ENCODE results near the gene BANP.
"Not testable (repeated sequence)": the region's sequence is repeated elsewhere in the genome, so short reads cannot be mapped to it uniquely, and the experiment has no call there.

The BANP gene

DNA sequence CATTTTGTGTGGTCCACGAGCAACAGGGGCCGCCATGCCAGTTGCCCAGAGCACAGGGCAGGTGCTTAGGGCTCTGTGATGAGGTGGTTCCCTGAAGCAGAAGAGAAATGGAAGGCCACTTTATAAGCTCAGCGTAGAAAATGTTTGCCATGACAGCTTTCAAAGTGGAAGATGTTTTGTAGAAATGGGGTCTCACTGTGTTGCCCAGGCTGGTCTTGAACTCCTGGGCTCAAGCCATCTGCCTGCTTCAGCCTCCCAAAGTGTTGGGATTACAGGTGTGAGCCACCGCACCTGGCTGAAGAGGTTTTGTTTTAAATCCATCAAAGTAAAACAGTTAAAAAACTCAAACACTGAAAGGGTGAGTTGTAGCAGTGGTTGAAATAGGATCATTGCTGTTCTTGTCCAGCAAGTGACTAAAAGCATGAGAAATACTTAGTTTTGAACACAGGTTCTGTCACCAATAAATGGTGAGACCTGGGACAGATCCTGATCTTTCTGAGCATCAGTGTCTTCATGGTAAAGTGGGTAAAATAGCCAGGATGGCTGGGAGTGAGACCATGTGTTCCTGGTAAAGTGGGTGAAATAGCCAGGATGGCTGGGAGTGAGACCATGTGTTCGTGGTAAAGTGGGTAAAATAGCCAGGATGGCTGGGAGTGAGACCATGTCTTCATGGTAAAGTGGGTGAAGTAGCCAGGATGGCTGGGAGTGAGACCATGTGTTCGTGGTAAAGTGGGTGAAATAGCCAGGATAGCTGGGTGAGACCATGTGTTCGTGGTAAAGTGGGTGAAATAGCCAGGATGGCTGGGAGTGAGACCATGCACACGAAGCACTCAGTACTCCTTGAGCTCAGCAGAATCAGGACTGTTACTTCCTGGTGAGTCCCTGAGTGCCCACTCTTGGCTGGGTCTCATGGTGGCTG is 46.0 kb downstream of the BANP start:
- DNase-seq, result no peak

DNA sequence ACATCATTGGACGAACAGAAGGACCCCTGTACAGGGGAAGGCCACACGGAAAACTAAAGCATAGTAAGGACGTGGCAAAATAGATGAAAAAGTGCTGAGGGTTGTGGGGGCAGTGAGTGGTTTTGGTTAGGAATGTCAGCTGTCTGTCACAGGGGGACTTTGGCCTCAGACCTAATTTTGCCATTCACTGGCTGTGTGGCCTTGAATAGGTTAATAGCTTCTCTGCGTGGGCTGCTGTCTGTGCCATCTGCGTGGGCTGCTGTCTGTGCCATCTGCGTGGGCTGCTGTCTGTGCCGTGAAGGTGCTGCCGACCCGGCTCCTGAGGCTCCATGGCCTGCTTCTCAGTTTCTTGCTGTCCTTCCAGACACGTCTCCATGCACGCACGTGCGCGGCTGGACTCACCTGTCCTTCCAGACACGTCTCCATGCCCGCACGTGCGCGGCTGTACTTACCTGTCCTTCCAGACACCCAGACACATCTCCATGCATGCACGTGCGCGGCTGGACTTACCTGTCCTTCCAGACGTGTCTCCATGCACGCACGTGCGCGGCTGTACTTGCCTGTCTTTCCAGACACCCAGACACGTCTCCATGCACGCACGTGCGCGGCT is 47.1 kb downstream of the BANP start:
- not testable (repeated sequence) for DNase-seq

DNA sequence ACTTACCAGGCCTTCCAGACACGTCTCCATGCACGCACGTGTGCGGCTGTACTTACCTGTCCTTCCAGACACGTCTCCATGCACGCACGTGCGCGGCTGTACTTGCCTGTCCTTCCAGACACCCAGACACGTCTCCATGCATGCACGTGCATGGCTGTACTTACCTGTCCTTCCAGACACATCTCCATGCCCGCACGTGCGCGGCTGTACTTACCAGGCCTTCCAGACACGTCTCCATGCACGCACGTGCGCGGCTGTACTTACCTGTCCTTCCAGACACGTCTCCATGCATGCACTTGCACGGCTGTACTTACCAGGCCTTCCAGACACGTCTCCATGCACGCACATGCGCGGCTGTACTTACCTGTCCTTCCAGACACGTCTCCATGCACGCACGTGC is 47.8 kb downstream of the BANP start:
- not testable (repeated sequence) for DNase-seq

DNA sequence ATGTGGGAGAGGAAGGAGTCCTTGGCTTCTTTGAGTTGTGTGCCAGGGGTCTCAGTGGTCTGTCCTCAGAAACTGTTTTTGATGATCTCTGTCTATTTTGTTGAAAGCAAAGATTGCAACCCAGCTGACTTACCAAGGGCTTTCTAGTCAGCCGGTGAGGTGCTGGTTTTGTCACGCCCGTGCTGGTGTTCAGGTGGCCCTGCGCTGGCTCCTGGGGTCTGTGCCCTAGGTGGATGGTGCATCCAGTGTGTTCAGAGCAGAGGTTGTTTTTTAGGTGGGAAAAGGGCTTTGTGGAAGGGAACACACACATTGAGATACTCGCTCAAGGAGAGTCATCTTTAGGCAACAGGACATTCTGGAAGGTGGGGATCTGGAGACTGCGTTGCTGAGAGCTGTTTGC is 51.0 kb downstream of the BANP start:
- no peak for DNase-seq

DNA sequence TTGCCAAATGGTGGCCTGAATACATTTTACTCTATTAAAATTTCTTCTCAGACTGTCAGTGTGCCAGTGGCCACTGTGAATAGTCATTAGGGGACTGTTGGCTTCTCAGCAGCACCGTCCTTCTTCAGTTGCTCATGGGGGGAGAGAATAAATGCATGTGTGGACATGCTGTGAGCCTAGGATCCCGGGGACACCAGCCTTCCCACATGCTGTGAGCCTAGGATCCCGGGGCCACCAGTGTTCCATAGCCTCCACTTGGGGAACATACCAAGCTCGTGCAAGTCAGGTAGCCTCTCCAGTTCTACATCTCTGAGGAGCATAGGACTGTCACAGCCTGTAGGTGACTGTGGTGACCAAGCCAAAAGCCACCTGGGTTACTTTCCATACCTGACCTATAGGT is 51.5 kb downstream of the BANP start:
- no peak for DNase-seq

DNA sequence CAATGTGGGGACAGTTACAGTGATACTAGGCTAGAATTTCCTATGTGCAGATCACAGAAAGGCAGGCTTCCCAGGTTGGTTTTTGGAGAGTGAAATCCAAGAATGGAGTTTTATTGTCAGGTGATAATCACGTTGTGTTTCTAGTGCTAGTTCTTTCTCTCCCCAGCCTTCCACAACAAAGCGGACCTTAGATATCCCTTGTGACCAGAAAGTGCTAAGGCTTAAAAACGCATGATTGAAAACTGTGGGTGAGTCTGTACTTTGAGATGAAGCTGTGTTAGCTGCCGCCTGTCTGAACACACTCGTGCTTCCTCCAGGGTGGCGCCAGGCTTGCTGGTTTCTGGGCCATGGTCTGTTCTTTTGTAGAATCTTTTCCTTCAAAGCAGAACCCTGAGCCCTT is 52.1 kb downstream of the BANP start:
- no peak for DNase-seq

DNA sequence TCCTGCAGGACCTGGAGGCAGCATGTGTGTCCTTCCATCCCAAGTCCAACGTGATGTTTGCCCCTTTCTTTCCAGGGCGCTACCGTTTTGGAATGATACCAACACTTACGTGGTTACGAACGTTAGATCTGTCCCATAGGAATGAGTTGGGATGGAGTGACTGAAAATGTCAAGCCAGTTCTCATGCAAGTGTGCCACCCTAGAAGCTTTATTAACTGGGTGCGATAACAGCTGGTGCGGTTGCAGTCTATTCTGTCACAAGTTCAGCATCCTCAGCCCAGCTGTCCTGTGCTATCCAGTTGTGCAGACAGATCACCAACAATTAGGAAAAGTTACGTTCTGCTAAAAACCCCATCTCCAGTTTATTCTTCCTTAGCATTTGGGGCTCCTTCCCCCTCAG is 52.5 kb downstream of the BANP start:
- no peak for DNase-seq

DNA sequence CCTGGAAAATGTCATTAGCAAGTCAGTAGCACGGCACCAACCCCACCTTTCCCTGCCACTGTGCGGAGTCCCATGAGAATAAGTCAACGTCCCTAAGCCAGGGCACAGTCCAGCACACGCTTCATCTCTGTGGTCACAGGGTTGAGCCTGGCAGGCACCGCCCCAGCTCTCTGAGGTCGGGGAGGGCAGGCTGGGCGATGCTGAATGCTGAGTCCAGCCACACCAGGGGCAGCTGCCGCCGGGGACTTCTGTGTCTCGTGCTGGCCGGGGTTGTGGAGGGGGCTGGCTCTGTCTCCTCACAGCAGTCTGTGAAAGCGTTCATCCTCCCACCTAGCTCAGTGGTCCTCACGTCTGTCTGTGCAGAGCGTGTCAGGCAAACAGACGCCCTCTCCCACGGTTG is 53.2 kb downstream of the BANP start:
- no peak for DNase-seq

DNA sequence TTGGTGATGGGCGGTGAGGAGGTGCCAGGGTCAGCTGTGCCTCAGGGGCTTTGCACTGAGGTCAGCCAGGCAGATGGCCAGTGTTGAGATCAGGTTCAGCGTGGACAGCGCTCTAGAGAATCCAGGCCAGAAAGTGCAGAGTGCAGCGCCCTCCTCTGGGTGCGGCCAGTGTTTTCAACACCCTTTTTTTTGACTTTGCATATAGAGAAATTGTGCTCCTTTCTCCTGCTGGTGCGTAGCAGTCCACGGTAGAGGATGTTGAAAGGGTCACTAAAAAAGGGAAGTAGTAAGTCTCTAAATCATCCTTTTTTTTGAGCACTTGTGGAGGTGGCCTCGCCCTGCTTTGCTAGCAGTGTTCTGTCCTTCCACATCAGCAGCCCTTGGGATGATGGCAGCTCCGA is 53.9 kb downstream of the BANP start:
- no peak for DNase-seq

DNA sequence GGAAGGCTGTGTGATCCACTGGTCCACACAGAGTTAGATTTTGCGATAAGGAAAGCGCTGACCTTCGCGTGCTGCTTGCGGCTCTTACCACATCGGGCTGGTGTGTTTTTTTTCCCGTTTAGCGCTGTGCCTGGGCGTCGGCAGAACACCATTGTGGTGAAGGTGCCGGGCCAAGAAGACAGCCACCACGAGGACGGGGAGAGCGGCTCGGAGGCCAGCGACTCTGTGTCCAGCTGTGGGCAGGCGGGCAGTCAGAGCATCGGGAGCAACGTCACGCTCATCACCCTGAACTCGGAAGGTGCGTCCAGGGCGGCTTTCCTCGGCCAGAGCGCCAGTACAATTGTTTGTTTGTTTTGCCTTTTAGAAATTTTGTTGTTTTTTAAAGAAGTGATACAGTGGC is 54.7 kb downstream of the BANP start:
- DNase-seq, result no peak

DNA sequence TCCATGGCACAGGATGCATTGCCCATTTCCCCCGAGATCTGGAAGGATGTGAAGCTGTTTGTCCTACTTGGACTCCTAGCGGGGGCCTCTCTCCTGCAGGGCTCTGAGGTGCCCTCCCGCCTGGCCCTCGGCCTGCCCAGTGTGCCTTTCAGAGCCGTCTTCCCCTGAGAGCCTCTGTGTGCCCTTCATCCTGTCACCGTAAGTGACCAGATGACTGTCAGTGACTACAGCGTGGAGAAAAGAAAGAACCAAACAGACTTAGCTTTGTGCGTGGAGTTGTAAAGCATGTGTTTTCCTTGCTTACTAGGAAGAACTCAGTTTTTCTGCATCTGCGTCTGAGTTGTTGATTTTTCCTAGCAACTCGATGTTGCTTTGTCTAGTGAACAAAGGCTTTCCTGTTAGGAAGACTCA is 56.1 kb downstream of the BANP start:
- DNase-seq, result no peak

DNA sequence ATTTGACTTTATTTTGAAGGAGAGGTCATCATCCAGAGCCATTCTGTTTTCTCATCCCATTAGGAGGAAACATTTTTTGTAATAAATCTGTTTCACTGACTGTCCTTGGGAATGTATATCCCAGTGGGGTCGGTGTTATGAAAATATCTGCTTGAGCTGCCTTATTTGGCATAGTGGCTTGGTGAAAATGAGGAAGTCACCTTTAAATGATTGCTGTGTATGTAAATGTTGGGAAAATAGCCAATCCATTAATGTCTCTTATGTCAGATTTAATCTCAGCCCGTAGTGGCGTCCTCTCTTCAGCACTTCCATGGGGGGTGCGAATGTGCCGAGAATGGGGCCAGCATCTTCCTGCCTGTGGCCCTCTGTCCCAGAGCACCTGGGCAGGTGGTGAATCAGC is 57.6 kb downstream of the BANP start:
- no peak for DNase-seq

DNA sequence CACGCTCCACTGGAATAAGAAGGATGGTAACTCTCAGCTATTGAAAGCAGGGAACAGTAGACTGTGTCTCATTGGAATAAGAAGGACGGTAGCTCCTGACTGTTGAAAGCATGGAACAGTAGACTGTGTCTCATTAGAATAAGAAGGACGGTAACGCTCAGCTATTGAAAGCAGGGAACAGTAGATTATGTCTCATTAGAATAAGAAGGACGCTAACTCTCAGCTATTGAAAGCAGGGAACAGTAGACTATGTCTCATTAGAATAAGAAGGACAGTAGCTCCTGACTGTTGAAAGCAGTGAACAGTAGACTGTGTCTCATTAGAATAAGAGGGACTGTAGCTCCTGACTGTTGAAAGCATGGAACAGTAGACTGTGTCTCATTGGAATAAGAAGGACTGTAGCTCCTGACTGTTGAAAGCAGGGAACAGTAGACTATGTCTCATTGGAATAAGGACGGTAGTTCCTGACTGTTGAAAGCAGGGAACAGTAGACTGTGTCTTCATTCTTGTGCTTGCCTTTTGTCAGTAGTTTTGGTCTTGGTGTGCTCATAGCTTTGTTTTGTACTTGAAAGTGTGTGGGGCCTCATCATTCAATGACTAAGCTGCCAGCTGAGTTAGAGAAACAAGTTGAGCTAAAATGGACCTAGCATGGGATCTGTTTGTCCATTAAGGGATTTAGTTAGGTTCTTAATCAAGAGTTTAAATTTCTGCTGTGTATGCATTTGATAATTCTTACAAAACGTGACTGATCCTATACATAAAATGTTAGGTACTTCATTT is 58.5 kb downstream of the BANP start:
- no peak for DNase-seq

DNA sequence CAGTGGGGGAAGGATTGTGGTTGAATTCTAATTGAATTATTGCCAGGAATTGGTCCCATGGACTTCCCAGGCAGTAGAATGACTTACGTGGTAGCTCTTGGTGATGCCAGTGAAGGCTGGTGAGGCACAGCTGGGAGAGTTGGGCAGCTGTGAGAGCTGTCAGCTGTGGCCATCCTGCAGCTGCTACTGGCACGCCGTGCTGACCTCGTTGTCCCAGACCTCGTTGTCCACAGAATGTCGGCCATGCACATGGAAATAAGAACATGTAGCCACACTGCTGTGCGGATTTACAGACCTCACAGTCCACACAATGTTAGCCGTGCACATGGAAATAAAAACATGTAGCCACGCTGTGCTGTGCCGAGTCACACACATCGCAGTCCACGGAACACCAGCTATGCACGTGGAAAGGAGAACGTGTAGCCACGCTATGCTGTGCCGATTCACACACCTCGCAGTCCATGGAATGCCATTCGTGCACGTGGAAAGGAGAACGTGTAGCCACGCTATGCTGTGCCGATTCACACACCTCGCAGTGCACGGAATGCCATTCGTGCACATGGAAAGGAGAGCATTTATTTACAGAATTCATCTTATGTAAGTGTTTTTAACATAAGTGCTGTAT is 59.2 kb downstream of the BANP start:
- no peak for DNase-seq

DNA sequence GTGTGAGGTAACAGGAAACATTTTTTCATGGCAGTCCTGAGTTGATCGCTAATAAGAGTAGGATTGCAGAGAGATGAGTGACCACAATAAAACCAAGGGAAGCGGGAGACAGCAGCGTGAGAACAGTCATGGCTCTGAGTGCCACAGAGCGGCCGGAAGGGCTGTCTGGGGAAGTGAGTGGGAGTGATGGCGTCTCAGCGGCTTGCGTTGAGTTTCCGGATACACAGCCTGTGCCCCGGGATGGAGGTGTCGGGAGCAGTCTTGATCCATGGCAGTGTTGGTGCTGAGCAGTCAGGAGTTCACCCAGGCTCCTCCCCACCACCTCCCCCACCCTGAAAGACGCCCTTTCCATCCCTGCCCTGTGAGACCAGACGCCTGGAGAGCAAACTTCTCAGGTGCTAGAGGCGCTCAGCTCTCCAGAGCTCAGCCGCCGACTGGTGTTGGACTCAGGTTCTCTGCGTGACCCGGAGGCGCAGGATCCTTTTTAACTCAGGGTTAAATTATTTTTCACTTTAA is 59.8 kb downstream of the BANP start:
- DNase-seq, result no peak

DNA sequence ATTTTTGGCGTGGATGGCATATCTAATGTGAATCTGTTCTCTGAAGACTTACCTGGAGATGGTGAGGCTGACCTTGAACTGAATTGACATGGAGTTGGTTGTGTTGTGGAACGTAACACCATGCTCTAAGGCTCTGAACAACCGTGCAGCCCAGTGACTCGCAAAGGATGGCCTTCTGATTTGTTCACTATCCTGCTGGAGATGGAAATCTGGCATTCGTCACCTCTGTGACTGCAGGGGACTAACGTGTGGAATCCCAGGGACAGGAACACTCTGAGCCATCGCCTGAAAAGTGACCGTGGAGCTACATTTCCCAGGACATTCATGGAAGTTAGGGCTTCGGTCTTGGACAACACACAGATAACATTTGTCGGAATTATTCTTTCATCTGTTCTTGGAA is 61.1 kb downstream of the BANP start:
- no peak for DNase-seq

DNA sequence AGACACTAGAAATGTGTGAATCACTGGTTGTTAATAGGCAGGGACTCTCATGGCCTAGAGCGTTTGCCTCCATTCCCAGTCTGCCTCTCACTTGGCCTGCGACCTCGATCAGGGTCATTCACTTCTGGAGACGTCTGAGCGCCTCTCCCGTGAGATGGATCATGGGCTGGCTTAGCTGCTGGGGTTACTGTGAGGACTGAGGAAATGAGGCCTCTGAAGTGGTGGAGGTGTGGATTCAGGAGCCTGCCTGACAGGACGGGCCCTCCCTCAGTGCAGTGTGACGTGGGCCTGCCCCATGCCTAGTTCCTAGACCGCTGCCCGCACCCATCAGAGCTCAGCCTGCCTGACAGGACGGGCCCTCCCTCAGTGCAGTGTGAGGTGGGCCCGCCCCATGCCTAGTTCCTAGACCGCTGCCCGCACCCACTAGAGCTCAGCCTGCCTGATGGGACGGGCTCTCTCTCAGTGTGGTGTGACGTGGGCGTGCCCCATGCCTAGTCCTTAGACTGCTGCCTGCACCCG is 61.9 kb downstream of the BANP start:
- no peak for DNase-seq

DNA sequence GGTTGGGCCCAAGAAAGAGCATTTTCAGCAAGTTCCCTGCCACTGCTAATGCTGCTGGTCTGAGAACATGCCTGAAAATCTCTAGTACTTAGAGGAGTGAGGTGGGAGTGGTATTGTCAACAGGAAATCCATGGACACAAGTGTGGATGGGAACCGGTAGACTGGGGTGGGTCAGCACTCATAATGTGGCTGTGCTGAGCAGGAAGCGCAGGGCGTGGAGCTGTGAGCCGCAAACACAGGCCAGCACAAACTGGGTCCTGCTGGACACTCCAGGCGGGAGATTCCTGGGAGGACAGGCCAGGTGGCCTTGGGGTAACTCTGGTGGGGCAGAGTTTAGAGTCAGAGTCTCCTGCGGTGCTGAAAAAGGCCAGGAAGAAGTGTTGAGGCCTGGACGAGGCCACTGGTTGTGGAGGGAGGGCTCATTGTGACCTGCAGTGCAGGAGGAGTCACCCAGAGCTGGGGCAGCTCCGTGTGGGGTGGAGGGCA is 62.6 kb downstream of the BANP start:
- DNase-seq, result no peak

DNA sequence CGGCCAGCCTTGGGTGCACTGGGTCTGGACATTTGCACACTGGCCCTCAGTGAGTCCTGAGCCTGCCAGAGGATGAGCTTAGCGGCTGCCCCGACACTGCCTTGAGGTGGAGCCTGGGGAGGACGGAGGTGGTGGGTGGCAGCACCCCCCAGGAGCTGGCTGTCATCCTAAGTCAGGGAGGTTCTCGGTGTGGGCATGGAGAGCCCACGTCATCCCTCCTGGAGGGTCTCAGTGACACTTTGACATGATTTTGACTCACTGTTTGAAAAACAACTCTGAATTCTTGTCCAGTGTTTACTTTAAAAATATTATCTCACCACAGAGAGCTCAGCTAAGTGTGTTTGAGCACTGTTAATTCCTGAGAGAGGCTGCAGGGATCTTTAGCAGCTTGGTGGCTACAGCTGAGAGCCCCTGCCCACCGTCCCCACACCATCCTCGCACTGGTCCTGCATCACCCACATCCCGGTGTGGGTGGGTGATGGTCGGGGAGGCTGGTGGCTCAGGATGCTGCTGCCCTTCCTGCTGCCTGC is 63.1 kb downstream of the BANP start:
- no peak for DNase-seq

DNA sequence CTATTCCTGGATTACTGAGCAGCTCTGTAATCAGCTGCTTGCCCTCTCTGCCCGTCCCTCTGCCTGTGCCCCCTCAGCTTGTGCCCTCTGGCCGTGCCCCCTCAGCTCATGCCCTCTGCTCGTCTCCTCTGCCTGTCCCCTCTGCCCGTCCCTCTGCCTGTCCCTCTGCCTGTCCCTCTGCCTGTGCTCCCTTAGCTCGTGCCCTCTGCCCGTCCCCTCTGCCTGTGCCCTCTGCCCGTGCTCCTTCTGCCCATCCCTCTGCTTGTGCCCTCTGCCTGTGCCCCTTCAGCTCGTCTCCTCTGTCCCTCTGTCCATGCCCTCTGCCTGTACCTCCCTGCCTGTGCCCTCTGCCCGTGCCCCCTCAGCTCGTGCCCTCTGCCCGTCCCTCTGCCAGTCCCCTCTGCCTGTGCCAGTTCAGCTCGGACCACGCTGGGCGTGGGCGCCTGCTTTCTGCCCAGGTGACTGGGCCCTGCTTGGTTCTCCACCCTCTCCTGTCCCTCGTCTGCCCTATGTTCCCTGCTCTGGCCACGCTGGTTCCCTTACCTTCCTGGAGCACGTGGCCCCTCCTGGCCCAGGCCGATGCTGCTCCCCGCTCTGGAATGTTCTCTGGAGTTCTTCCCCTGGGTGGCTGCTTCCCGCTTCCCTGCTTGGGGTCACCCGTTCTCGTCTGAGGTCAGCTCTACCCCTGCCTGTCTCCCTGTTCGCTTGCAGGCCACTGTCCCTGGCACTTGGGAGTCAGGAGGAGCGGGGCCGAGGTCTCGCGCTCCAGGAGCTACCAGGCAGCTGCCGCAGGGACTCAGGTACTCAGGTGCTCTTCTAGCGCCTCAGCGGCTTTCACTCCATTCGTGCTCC is 63.9 kb downstream of the BANP start:
- no peak for DNase-seq

DNA sequence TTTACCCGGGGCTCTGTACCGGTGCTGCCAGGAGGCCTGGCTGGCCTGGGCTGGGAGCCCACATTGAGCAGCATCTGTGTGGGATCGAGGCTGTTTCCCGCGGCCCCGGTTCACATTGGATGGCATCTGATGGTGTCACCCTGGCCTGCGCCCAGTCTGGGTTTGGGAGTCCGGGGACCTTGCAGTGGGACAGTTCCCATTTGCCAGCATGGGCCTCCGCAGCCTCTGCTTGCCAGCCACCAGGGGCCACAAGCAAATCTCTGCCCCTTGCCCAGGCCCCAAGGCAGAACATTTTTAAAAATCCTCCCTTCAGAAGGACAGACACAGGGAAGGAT is 64.5 kb downstream of the BANP start:
- DNase-seq, result no peak

DNA sequence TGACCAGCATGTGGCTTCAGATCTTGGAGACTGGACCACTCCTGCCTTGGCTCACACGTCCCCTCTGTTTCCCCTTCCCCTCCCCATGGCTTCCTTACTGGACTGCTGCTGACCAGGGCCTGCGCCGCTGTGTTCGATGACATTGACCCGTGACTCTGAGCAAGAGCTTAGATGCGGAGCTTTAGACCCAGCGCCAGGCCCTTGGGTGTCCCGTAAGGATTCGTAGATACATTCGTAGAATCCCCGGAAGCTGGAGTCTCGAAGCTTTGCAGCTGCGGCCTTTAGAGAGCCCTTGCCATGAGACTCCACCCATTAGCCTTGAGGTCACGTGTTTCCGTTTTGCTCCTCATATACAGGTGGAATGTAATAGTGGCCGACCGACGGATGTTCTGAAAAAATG is 65.2 kb downstream of the BANP start:
- DNase-seq, result not testable (repeated sequence)
